GM06990 (cell line): ENCODE measurements around the gene SELP.

Experiments
- DNase-seq: peaks from one replicate; pipeline ENCODE4 v3.0.0-alpha.2; 2011; ENCODE audit not compliant: insufficient read length; ENCODE audit errors: extremely low read depth
- H3K27me3 ChIP-seq: replicated peaks from 2 replicates; pipeline ENCODE4 v1.6.0; 2011; ENCODE audit warnings: low read length; ENCODE audit not compliant: control insufficient read depth, insufficient read depth
- H3K36me3 ChIP-seq: 2 replicates; pipeline ENCODE4 v1.5.1; 2011; ENCODE audit warnings: low read length; ENCODE audit not compliant: control insufficient read depth, insufficient read depth
- H3K4me3 ChIP-seq: replicated peaks from 2 replicates; pipeline ENCODE4 v1.5.1; 2011; ENCODE audit warnings: low read depth, mild to moderate bottlenecking, control low read depth, low read length
- TF ChIP-seq, protein P1 (sequence below): IDR thresholded peaks from 2 replicates; pipeline ENCODE4 v1.5.1; 2011; ENCODE audit warnings: low read length, control low read depth, mild to moderate bottlenecking, inconsistent platforms; ENCODE audit not compliant: insufficient read depth, poor library complexity, severe bottlenecking

SELP gene

DNA sequence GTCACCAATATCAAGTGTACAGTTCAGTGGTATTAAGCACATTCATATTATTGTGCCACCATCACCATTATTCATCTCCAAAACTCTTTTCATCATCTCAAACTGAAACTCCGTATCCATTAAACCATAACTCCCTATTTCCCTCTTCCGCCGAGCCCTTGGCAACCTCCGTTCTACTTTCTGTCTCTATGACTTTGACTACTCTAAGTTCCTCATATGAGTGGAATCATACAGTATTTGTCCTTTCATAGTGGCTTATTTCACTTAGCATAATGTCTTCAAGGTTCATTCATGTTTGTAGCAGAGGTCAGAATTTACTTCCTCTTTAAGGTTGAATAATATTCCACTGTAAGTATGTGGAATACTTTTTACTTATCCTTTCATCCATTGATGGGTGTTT is 21.7 kb downstream of the SELP start:
- TF ChIP-seq, protein P1, sequence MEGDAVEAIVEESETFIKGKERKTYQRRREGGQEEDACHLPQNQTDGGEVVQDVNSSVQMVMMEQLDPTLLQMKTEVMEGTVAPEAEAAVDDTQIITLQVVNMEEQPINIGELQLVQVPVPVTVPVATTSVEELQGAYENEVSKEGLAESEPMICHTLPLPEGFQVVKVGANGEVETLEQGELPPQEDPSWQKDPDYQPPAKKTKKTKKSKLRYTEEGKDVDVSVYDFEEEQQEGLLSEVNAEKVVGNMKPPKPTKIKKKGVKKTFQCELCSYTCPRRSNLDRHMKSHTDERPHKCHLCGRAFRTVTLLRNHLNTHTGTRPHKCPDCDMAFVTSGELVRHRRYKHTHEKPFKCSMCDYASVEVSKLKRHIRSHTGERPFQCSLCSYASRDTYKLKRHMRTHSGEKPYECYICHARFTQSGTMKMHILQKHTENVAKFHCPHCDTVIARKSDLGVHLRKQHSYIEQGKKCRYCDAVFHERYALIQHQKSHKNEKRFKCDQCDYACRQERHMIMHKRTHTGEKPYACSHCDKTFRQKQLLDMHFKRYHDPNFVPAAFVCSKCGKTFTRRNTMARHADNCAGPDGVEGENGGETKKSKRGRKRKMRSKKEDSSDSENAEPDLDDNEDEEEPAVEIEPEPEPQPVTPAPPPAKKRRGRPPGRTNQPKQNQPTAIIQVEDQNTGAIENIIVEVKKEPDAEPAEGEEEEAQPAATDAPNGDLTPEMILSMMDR = no peak
- no peak for DNase-seq
- H3K27me3 ChIP-seq = no peaks in the 10 kb centered on the region
- no peaks in the 10 kb centered on the region for H3K36me3 ChIP-seq
- no peak overlapping the region for H3K4me3 ChIP-seq

DNA sequence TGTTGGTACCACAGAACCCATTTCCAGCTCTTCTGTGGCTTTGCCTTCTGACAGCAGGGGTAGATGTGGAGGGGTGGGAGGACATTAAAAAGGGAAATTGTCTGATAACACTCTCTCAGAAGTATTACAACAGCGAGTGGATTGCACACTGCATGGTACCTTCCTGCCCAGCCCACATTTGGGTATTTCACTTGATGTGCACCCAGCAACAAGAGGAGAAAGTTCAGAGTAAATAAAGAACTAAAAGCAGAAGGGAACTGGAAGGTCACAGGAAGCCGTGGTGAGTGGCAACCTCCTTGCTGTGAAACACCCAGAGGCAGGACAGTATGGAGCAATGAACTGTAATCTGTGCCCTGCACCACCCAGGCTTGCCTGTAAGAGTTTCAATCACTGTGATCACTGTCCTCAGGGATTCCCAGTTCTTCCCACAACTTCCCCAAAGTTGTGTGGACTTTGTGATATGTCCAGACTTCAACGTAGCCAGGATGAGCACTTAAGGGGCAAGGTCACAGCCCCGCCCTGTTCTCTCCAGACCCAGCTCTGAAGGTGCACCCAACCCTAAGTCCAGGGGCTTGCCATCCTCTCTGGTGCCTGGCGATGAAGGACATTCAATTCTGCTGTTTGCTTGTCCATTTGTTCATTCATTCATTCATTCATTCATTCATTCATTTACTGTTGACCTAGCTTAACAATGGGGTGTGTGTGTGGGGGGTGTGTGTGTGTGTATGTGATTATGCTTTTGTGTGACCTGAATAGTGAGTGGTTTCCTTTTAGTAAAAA is 25.0 kb downstream of the SELP start:
- no peak for DNase-seq
- H3K27me3 ChIP-seq = no peaks in the 10 kb centered on the region
- H3K4me3 ChIP-seq = no peak overlapping the region
- no peaks in the 10 kb centered on the region for H3K36me3 ChIP-seq
- TF ChIP-seq, protein P1 = no peak

DNA sequence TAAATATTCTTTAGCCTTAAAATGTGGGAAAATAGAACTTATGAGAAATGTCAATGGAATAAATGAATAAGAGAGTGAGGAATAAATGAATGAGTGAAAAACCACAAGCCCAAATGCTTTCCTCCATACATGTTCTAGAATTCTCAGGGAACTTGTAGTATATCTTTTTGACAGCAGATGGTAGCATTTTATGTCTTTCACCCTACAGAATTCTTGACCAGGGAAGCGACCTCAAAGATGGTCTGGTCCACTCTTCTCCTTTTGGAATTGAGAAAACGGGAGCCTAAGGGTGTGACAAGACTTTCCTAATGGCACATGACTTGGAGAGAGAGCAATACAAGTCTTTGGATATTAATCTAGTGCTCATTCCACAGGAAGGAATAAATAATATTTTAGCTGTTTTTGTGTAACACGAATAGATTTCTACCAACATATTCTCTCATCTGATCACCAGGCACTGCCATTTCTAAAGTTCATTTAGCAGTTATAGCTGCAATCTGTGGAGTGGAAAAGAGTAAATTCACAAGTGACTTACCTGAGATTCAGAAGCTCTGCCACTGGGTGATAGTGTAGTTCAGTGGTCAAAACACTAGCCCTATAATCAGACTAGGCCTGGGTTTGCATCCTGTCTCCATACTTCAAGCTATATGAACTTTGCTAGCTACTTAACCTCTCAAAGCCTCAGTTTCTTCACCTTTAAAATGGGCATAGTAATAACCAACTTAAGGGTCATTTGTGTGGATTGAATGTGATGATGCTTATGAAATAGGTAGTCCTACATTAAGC is 28.6 kb downstream of the SELP start:
- Histone ChIP-seq H3K27me3 (no peaks in the 10 kb centered on the region), H3K4me3 (no peak overlapping the region), H3K36me3 (no peaks in the 10 kb centered on the region)
- peak; percentile 27 for DNase-seq
- TF ChIP-seq, protein P1 = peak; percentile 32

DNA sequence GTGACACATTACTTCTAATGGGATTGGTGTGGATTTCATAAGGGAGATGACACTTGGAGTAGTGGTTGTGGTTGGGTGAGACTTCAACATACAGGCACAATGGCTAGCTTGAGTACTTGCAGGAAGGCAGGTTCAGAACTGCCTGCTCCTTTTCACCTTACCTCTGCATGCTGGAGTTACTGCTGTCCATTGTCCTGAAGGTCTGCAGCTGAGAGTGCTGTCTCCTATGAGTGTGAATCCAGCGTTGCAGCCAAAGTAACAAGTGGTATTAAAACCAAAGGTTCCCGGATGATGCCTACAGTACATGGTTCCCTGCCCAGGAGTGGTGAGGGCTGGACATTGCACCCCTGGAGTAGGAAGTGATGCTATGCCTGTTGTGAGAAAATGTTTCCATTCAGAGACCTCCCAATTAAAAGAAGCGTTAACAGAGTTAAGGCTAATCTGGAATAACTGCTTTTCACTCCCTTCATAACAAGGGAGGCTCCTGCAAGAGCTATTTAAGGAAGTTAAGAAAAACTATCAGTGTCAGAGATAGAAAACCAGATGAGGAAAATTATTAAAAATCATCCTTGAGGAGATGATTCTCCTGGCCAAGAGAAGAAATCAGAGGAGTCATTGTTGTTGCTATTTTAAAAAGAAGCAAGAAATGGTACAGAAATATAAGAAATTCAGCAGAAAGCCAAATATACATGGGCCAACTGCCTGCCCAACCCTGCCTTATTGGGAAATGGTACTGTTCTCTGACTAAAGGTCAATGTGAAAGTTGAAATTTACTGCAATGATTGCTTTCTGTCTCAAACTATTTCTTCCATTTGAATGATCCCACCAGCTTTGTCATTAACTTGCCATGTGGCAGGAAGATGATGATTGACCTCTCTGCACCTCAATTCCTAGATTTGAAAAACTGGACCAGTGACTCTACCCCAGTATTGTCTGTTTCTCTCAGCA is 33.9 kb downstream of the SELP start:
- no peaks in the 10 kb centered on the region for H3K27me3 ChIP-seq
- no peak for DNase-seq
- TF ChIP-seq, protein P1 = no peak
- H3K4me3 ChIP-seq = no peak overlapping the region
- no peaks in the 10 kb centered on the region for H3K36me3 ChIP-seq

DNA sequence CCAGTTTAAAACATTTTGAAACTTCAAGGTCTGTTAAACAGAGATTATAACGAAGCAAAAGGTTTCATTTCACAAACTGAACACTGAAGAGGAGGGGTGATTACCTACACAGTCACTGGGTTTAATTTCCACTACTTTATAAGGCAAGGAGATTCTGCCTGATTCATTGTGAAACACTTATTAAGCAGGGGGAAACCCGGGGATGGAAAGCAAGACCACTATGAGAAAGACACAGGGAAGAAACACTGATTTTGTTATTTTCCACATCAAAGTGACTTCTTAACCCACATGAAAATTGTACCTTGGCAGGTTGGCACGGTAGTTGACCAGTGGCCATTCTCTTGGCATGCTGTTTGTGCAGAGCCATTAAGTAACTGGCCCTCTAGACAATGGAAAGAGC is 35.5 kb downstream of the SELP start:
- DNase-seq = peak; percentile 60
- no peak overlapping the region for H3K4me3 ChIP-seq
- H3K27me3 ChIP-seq = no peaks in the 10 kb centered on the region
- H3K36me3 ChIP-seq = no peaks in the 10 kb centered on the region
- TF ChIP-seq, protein P1 = no peak
